Gastroesophageal sphincter (tissue), 4 donors: ENCODE data around the gene MIA2. TPM values are rescaled to one million over a fixed set of nuclear protein-coding genes. Genes with fewer than 3 reads are reported as not detected.

ENCODE experiments used
- ATAC-seq: fragments of 150-250 bp; one replicate; pipeline ENCODE4 v1.9.1; 2016; ENCODE audit warnings: mild to moderate bottlenecking, moderate library complexity
- H3K27ac ChIP-seq, 4 donors: fragments of 200-600 bp; sonication (generic) in 3 of 4; 1 replicate in 3 of 4; 2 replicates in 1 of 4; pipeline ENCODE4 v1.5.1; 2016 to 2019
- H3K27me3 ChIP-seq: fragments of 200-600 bp; sonication (generic); one replicate; pipeline ENCODE4 v1.5.1; 2019
- H3K36me3 ChIP-seq, 2 donors: fragments of 200-600 bp; sonication (generic); one replicate each; pipeline ENCODE4 v1.5.1; 2019; ENCODE audit warnings: control low read depth in 1 of 2
- H3K4me1 ChIP-seq, 3 donors: fragments of 200-600 bp; sonication (generic); 1 replicate in 2 of 3; 2 replicates in 1 of 3; pipeline ENCODE4 v1.5.1; 2016 to 2019; ENCODE audit warnings: control low read depth in 2 of 3
- H3K4me3 ChIP-seq, 2 donors: fragments of 200-600 bp; sonication (generic); one replicate each; pipeline ENCODE4 v1.5.1; 2019; ENCODE audit warnings: mild to moderate bottlenecking in 1 of 2, moderate library complexity in 1 of 2
- H3K9me3 ChIP-seq, 3 donors: fragments of 200-600 bp; sonication (generic); one replicate each; pipeline ENCODE4 v1.5.1; 2017 to 2019; ENCODE audit warnings: control low read depth in 2 of 3
- CTCF ChIP-seq, 4 experiments: fragments of 200-600 bp in 2 of 4; fragments of 450-650 bp in 2 of 4; sonication (generic) in 1 of 4; IDR thresholded peaks; one replicate each; pipeline ENCODE4 v1.5.1; 2017 to 2019; ENCODE audit warnings: antibody characterized with exemption in 4 of 4, mild to moderate bottlenecking in 2 of 4, moderate library complexity in 2 of 4
- EP300 ChIP-seq: sonication (generic); formaldehyde crosslinking; IDR thresholded peaks from one replicate; pipeline ENCODE4 v1.6.1; 2017; ENCODE audit warnings: antibody characterized with exemption, mild to moderate bottlenecking
- POLR2A ChIP-seq, 2 donors: fragments of 450-650 bp; IDR thresholded peaks; one replicate each; pipeline ENCODE4 v1.6.1; 2017; ENCODE audit warnings: antibody characterized with exemption in 2 of 2, mild to moderate bottlenecking in 2 of 2, moderate library complexity in 1 of 2
- POLR2AphosphoS5 ChIP-seq: sonication (generic); formaldehyde crosslinking; IDR thresholded peaks from one replicate; pipeline ENCODE4 v1.6.1; 2017; ENCODE audit warnings: antibody characterized with exemption
- WGBS, 2 donors: methylation state at CpG; one replicate each; pipeline ENCODE4 v1.1.5; 2018; ENCODE audit warnings: low coverage in 1 of 2; 5-methylcytosine and 5-hydroxymethylcytosine counted together
- total RNA-seq, 4 donors: library from RNA; depleted of rRNA; stranded (reverse); fragments of >200 nt; gene quantifications; one replicate each; pipeline ENCODE4 v1.1.0, GENCODE V29; 2016

The MIA2 gene
- total RNA-seq, 4 donors from 2014 or later = 13.5 to 21.3 (median 16.3) TPM

- peaks cover 5 to 66% of the 10 kb centered on the region in 2 donors for H3K36me3 ChIP-seq
- no peak overlapping the region for H3K4me3 ChIP-seq
- H3K27me3 ChIP-seq = no peaks in the 10 kb centered on the region
- no peaks in the 10 kb centered on the region for H3K9me3 ChIP-seq
- no peak for ATAC-seq
- 84 to 95% methylated on average over 2 of the region's 2 CpGs for WGBS, 2 donors
- no peak overlapping the region for H3K27ac ChIP-seq
- no peaks in the 10 kb centered on the region for H3K4me1 ChIP-seq
- no peak for TF ChIP-seq POLR2AphosphoS5
- no peak for TF ChIP-seq EP300
- no peak for TF ChIP-seq CTCF (IDR thresholded peaks at IDR 0.05)
- no peak for TF ChIP-seq POLR2A (IDR thresholded peaks at IDR 0.05)
These were observed 84.9 kb downstream of the MIA2 start for GRCh38 chr14:39318574-39318973.

- Histone ChIP-seq H3K36me3 (peaks cover 5 to 71% of the 10 kb centered on the region in 2 donors), H3K9me3 (no peaks in the 10 kb centered on the region), H3K4me3 (no peak overlapping the region), H3K27me3 (no peaks in the 10 kb centered on the region), H3K27ac (no peak overlapping the region), H3K4me1 (no peaks in the 10 kb centered on the region)
- ATAC-seq = no peak
- TF ChIP-seq CTCF (IDR thresholded peaks at IDR 0.05) = no peak
- TF ChIP-seq POLR2A (IDR thresholded peaks at IDR 0.05) = no peak
- TF ChIP-seq POLR2AphosphoS5 = no peak
- TF ChIP-seq EP300 = no peak
These were observed 85.7 kb downstream of the MIA2 start for GRCh38 chr14:39319381-39319780.

GRCh38 chr14:39320318-39320717 lies 86.6 kb downstream of the MIA2 start:
- H3K36me3 ChIP-seq = peaks cover 5 to 79% of the 10 kb centered on the region in 2 donors
- H3K27me3 ChIP-seq = no peaks in the 10 kb centered on the region
- H3K4me1 ChIP-seq = no peaks in the 10 kb centered on the region
- TF ChIP-seq CTCF (IDR thresholded peaks at IDR 0.05) = no peak
- TF ChIP-seq POLR2AphosphoS5 = no peak
- no peak for TF ChIP-seq EP300
- no peak for TF ChIP-seq POLR2A (IDR thresholded peaks at IDR 0.05)
- H3K4me3 ChIP-seq = no peak overlapping the region
- H3K9me3 ChIP-seq = no peaks in the 10 kb centered on the region
- H3K27ac ChIP-seq = no peak overlapping the region
- ATAC-seq = no peak
- WGBS, 2 donors = 88 to 100% methylated on average over 1 of the region's 1 CpG

GRCh38 chr14:39322807-39323206 lies 89.1 kb downstream of the MIA2 start:
- H3K4me3 ChIP-seq = no peak overlapping the region
- TF ChIP-seq POLR2AphosphoS5 (no peak), CTCF (IDR thresholded peaks at IDR 0.05) (no peak), POLR2A (IDR thresholded peaks at IDR 0.05) (no peak), EP300 (no peak)
- ATAC-seq = no peak
- no peak overlapping the region for H3K27ac ChIP-seq
- no peaks in the 10 kb centered on the region for H3K4me1 ChIP-seq
- H3K36me3 ChIP-seq = peaks cover 5 to 77% of the 10 kb centered on the region in 2 donors
- H3K27me3 ChIP-seq = no peaks in the 10 kb centered on the region
- H3K9me3 ChIP-seq = no peaks in the 10 kb centered on the region

- no peak for ATAC-seq
- TF ChIP-seq EP300 (no peak), POLR2AphosphoS5 (no peak), CTCF (IDR thresholded peaks at IDR 0.05) (no peak), POLR2A (IDR thresholded peaks at IDR 0.05) (no peak)
- 71 to 72% methylated on average over 2 of the region's 2 CpGs for WGBS, 2 donors
- Histone ChIP-seq H3K4me1 (no peaks in the 10 kb centered on the region), H3K4me3 (no peak overlapping the region), H3K36me3 (peaks cover 0 to 79% of the 10 kb centered on the region in 2 donors), H3K9me3 (no peaks in the 10 kb centered on the region), H3K27me3 (no peaks in the 10 kb centered on the region), H3K27ac (no peak overlapping the region)
These were observed 90.4 kb downstream of the MIA2 start for GRCh38 chr14:39324097-39324496.
